PC-9 (cell line): ENCODE results near the gene MIEN1.

Source experiments
- CTCF ChIP-seq: fragments of 200-600 bp; sonication (generic); conservative IDR thresholded peaks from 2 replicates; pipeline ENCODE4 v1.6.1; 2017; ENCODE audit warnings: mixed run types, antibody characterized with exemption, mild to moderate bottlenecking, moderate library complexity
- EZH2 ChIP-seq: fragments of 200-600 bp; sonication (generic); IDR thresholded peaks from 2 replicates; pipeline ENCODE4 v1.8.0; 2017; ENCODE audit warnings: antibody characterized with exemption, low read depth

DNA sequence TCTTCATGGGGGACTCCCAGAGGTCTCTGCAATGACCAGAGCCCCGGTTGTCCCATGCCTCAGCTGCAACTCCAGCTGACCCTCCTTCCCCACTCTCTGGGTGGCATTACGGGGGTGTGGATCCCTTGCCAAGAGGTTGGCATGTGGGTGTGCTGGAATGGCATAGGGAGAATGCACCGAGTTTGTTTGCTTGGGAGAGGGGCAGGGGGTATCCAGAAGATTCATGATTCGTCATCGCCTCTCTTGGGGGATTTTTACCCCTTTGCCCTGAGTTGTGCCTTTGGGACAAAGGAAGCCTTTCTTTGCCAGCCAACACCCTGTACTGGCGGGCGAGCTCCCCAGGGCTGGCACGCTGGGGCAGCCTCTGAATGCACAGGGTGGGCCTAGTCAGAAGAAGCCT lies 23.9 kb downstream of the MIEN1 start:
- TF ChIP-seq CTCF (no peak), EZH2 (no peak)
